ENCODE results near the gene KIF1A. TPM values are rescaled to one million over a fixed set of nuclear protein-coding genes. Genes with fewer than 3 reads are reported as not detected.

Gene KIF1A
- total and polyA plus RNA-seq, 2 of the 13 experiments (the other 11 are each of a cell fraction or from before 2014, with no cell fraction given) = 0.01 TPM; not detected in 1

- peak; percentile 96 for TF ChIP-seq ZBTB40 (IDR thresholded peaks at IDR 0.05)
- peak; percentile 100 for TF ChIP-seq ZBTB40 (CRISPR knock-in tag; IDR thresholded peaks at IDR 0.05)
- TF ChIP-seq POGZ (CRISPR knock-in tag; IDR thresholded peaks at IDR 0.05) = no peak; the same call in 1 of the 2 replicates
- TF ChIP-seq ZNF709 (CRISPR knock-in tag; IDR thresholded peaks at IDR 0.05) = peak; percentile 77
- TF ChIP-seq ZNF574 (CRISPR knock-in tag; IDR thresholded peaks at IDR 0.05) = peak; percentile 55
- peak; percentile 87; the same call in 1 of the 2 replicates for TF ChIP-seq STAT6 (CRISPR knock-in tag; IDR thresholded peaks at IDR 0.05; ENCODE audit: borderline replicate concordance)
- peak; percentile 85; the same call in 1 of the 2 replicates for TF ChIP-seq ZNF264 (CRISPR knock-in tag; IDR thresholded peaks at IDR 0.05)
- TF ChIP-seq ATF7-NPFF (CRISPR knock-in tag; IDR thresholded peaks at IDR 0.05; ENCODE audit: low read depth) = peak; percentile 81
- TF ChIP-seq HMGA1 (CRISPR knock-in tag; conservative IDR thresholded peaks at IDR 0.05) = no peak
- no peak for TF ChIP-seq CCDC6 (CRISPR knock-in tag; IDR thresholded peaks at IDR 0.05)
- peak; percentile 65; the same call in 1 of the 2 replicates for TF ChIP-seq TSC22D2 (CRISPR knock-in tag; IDR thresholded peaks at IDR 0.05; ENCODE audit: borderline replicate concordance)
- TF ChIP-seq ZNF678 (CRISPR knock-in tag; IDR thresholded peaks at IDR 0.05) = peak; percentile 59; the same call in 1 of the 2 replicates
- no peak for TF ChIP-seq SNAI1 (CRISPR knock-in tag; IDR thresholded peaks at IDR 0.05; ENCODE audit: borderline replicate concordance)
- peak; percentile 57; the same call in 1 of the 2 replicates for TF ChIP-seq ZNF547 (CRISPR knock-in tag; IDR thresholded peaks at IDR 0.05)
These were observed 48.5 kb upstream of the KIF1A start, which contains the start of gene AGXT (continued) for GRCh38 chr2:240868286-240869108.
